Nephron progenitor cell (in vitro differentiated cells): ENCODE measurements around the gene SLC4A8.

Experiments
- DNase-seq: peaks from one replicate; pipeline ENCODE4 v3.0.0; 2021
- H3K27ac Mint-ChIP-seq: 2 replicates; pipeline ENCODE4 v1.8.0; 2021; ENCODE audit warnings: mild to moderate bottlenecking, moderate library complexity, mixed read lengths
- H3K27me3 Mint-ChIP-seq: 2 replicates; pipeline ENCODE4 v1.8.0; 2021; ENCODE audit warnings: mild to moderate bottlenecking, low read depth, mixed read lengths; ENCODE audit not compliant: poor library complexity
- H3K36me3 Mint-ChIP-seq: 2 replicates; pipeline ENCODE4 v1.8.0; 2021; ENCODE audit warnings: low read depth, mixed read lengths
- H3K4me1 Mint-ChIP-seq: 2 replicates; pipeline ENCODE4 v1.8.0; 2021; ENCODE audit warnings: mixed read lengths
- H3K4me3 Mint-ChIP-seq: 2 replicates; pipeline ENCODE4 v1.8.0; 2021; ENCODE audit warnings: mild to moderate bottlenecking, moderate library complexity, mixed read lengths
- H3K9me3 Mint-ChIP-seq: 2 replicates; pipeline ENCODE4 v1.8.0; 2021; ENCODE audit warnings: mild to moderate bottlenecking, moderate library complexity, mixed read lengths
- CTCF ChIP-seq: fragments of 200-600 bp; sonication (generic); IDR thresholded peaks from 2 replicates; pipeline ENCODE4 v1.5.0; 2021; ENCODE audit warnings: antibody characterized with exemption

Gene SLC4A8

GRCh38 chr12:51530208-51530607, 105.6 kb downstream of the SLC4A8 start:
- H3K9me3 Mint-ChIP-seq = no peaks in the 10 kb centered on the region
- no peak overlapping the region for H3K27ac Mint-ChIP-seq
- no peaks in the 10 kb centered on the region for H3K36me3 Mint-ChIP-seq
- TF ChIP-seq CTCF = no peak
- H3K4me1 Mint-ChIP-seq = no peaks in the 10 kb centered on the region
- DNase-seq = no peak
- peaks cover 37% of the 10 kb centered on the region for H3K27me3 Mint-ChIP-seq
- no peak overlapping the region for H3K4me3 Mint-ChIP-seq

GRCh38 chr12:51531284-51531977, 106.8 kb downstream of the SLC4A8 start:
- H3K36me3 Mint-ChIP-seq = no peaks in the 10 kb centered on the region
- no peak for DNase-seq
- no peak for TF ChIP-seq CTCF
- H3K4me1 Mint-ChIP-seq = no peaks in the 10 kb centered on the region
- H3K27ac Mint-ChIP-seq = no peak overlapping the region
- H3K27me3 Mint-ChIP-seq = peaks cover 45% of the 10 kb centered on the region
- no peaks in the 10 kb centered on the region for H3K9me3 Mint-ChIP-seq
- no peak overlapping the region for H3K4me3 Mint-ChIP-seq

GRCh38 chr12:51531978-51532497, 107.4 kb downstream of the SLC4A8 start:
- peaks cover under 1% of the 10 kb centered on the region for H3K4me1 Mint-ChIP-seq
- H3K9me3 Mint-ChIP-seq = no peaks in the 10 kb centered on the region
- no peak overlapping the region for H3K27ac Mint-ChIP-seq
- TF ChIP-seq CTCF = peak; percentile 81
- DNase-seq = peak; percentile 81
- no peak overlapping the region for H3K4me3 Mint-ChIP-seq
- peaks cover 45% of the 10 kb centered on the region for H3K27me3 Mint-ChIP-seq
- no peaks in the 10 kb centered on the region for H3K36me3 Mint-ChIP-seq

GRCh38 chr12:51533799-51534198, 109.2 kb downstream of the SLC4A8 start:
- DNase-seq = no peak
- Mint-ChIP-seq H3K9me3 (no peaks in the 10 kb centered on the region), H3K4me3 (no peak overlapping the region), H3K27ac (no peak overlapping the region), H3K36me3 (no peaks in the 10 kb centered on the region), H3K4me1 (peaks cover 18% of the 10 kb centered on the region), H3K27me3 (peaks cover 41% of the 10 kb centered on the region)
- TF ChIP-seq CTCF = no peak

GRCh38 chr12:51534216-51535074, 109.8 kb downstream of the SLC4A8 start:
- Mint-ChIP-seq H3K9me3 (no peaks in the 10 kb centered on the region), H3K4me1 (peaks cover 18% of the 10 kb centered on the region), H3K36me3 (no peaks in the 10 kb centered on the region), H3K27me3 (peaks cover 35% of the 10 kb centered on the region), H3K4me3 (no peak overlapping the region), H3K27ac (no peak overlapping the region)
- no peak for DNase-seq
- TF ChIP-seq CTCF = no peak
